HCT116 (cell line): ENCODE data around the gene PAX5. TPM values are rescaled to one million over a fixed set of nuclear protein-coding genes. Genes with fewer than 3 reads are reported as not detected.

ENCODE experiments used
- ATAC-seq: fragments of 200-7000 bp; cut with Tn5 transposase; 2 replicates; pipeline ENCODE4 v1.9.1; 2020; ENCODE audit warnings: mild to moderate bottlenecking, moderate library complexity
- BruUV-seq: library from RNA; stranded (reverse); fragments of 400-500 nt; replicated peaks from 2 replicates; lab custom pipeline; 2021; lab: Mats Ljungman, UMichigan
- CTCF ChIA-PET: fragments of 300-600 bp; sonication (Branson Sonifier 250); formaldehyde crosslinking; loops from one replicate; lab custom pipeline; 2021; ENCODE audit warnings: antibody characterized with exemption; lab: Charles Lee
- POLR2A ChIA-PET: fragments of 300-600, 350-600 bp; sonication (Branson Sonifier 250); formaldehyde crosslinking; loops from one replicate; lab custom pipeline; 2021; ENCODE audit warnings: antibody characterized with exemption; lab: Charles Lee
- RAD21 ChIA-PET, 2 experiments: fragments of 300-600 bp; sonication (Branson Sonifier 250); formaldehyde crosslinking; loops; one replicate each; lab custom pipeline; 2023; ENCODE audit warnings: low total read pairs in 2 of 2; ENCODE audit not compliant: uncharacterized antibody in 2 of 2, unreplicated experiment in 2 of 2, low non-redundant PET in 1 of 2; lab: Charles Lee
- DNase-seq: peaks from one replicate; pipeline ENCODE4 v3.0.0-alpha.2; 2010; ENCODE audit warnings: low read depth, low spot score
- H2AFZ ChIP-seq: fragments of 200-600 bp; shearing (Covaris generic), sonication (generic); 2 replicates; pipeline ENCODE4 v1.6.1; 2017; ENCODE audit warnings: low read depth, mixed run types, mixed read lengths, antibody characterized with exemption, low read length; ENCODE audit not compliant: poor library complexity, severe bottlenecking
- H3K27ac ChIP-seq: 2 replicates; pipeline ENCODE4 v1.5.1; 2012; ENCODE audit warnings: low read depth, low read length
- H3K27me3 ChIP-seq: fragments of 200-600 bp; sonication (generic); 2 replicates; pipeline ENCODE4 v1.6.1; 2016; ENCODE audit warnings: mixed run types, low read length, mixed read lengths; ENCODE audit not compliant: insufficient read depth
- H3K36me3 ChIP-seq, 2 experiments: fragments of 200-500 bp in 1 of 2; fragments of 200-600 bp in 1 of 2; sonication (Bioruptor generic) in 1 of 2; sonication (generic) in 1 of 2; 2 replicates each; pipeline versions ENCODE4 v1.5.1 to v1.6.1; 2014 to 2016; ENCODE audit warnings: low read length in 2 of 2, inconsistent platforms in 1 of 2, mixed read lengths in 1 of 2, mixed run types in 1 of 2; ENCODE audit not compliant: insufficient read depth in 2 of 2, control insufficient read depth in 1 of 2
- H3K4me1 ChIP-seq, 2 experiments: fragments of 200-600 bp in 1 of 2; sonication (generic) in 1 of 2; 2 replicates each; pipeline versions ENCODE4 v1.5.1 to v1.6.1; 2012 to 2017; ENCODE audit warnings: low read length in 2 of 2, inconsistent platforms in 1 of 2, mild to moderate bottlenecking in 1 of 2, mixed read lengths in 1 of 2, mixed run types in 1 of 2, moderate library complexity in 1 of 2; ENCODE audit not compliant: insufficient read depth in 2 of 2, control insufficient read depth in 1 of 2
- H3K4me2 ChIP-seq: fragments of 200-600 bp; sonication (generic); 2 replicates; pipeline ENCODE4 v1.6.1; 2017; ENCODE audit warnings: mixed run types, low read length, mixed read lengths
- H3K4me3 ChIP-seq, 2 experiments: fragments of 200-600 bp in 1 of 2; sonication (generic) in 1 of 2; replicated peaks in 1 of 2; 2 replicates each; pipeline ENCODE4 v1.5.1; 2011 to 2016; ENCODE audit warnings: low read length in 2 of 2, control low read depth in 1 of 2, low read depth in 1 of 2, mild to moderate bottlenecking in 1 of 2, mixed read lengths in 1 of 2, mixed run types in 1 of 2
- H3K79me2 ChIP-seq: fragments of 200-600 bp; sonication (generic); 2 replicates; pipeline ENCODE4 v1.6.1; 2017; ENCODE audit warnings: mild to moderate bottlenecking, mixed run types, low read length, moderate library complexity, mixed read lengths; ENCODE audit not compliant: insufficient read depth
- H3K9ac ChIP-seq: fragments of 200-600 bp; sonication (generic); 2 replicates; pipeline ENCODE4 v1.6.1; 2016; ENCODE audit warnings: low read length, mixed read lengths
- H3K9me2 ChIP-seq: fragments of 200-600 bp; sonication (generic), shearing (Covaris generic); 2 replicates; pipeline ENCODE4 v1.6.1; 2017; ENCODE audit warnings: mixed run types, mild to moderate bottlenecking, moderate library complexity; ENCODE audit not compliant: insufficient read depth
- H3K9me3 ChIP-seq, 2 experiments: fragments of 200-500 bp in 1 of 2; fragments of 200-600 bp in 1 of 2; sonication (Bioruptor generic) in 1 of 2; sonication (generic) in 1 of 2; 2 replicates each; pipeline ENCODE4 v1.6.1; 2014 to 2017; ENCODE audit warnings: low read length in 2 of 2, mixed read lengths in 2 of 2, inconsistent platforms in 1 of 2, low read depth in 1 of 2, mild to moderate bottlenecking in 1 of 2, mixed run types in 1 of 2, moderate library complexity in 1 of 2; ENCODE audit not compliant: control insufficient read depth in 1 of 2, insufficient read depth in 1 of 2
- H4K20me1 ChIP-seq: fragments of 200-600 bp; sonication (generic), shearing (Covaris generic); 2 replicates; pipeline ENCODE4 v1.6.1; 2017; ENCODE audit warnings: mixed run types, mild to moderate bottlenecking, moderate library complexity; ENCODE audit not compliant: insufficient read depth
- ATF3 ChIP-seq: IDR thresholded peaks from 2 replicates; pipeline ENCODE4 v1.6.1; 2012
- CEBPB ChIP-seq: IDR thresholded peaks from 2 replicates; pipeline ENCODE4 v1.6.1; 2012; ENCODE audit warnings: low read depth
- CTCF ChIP-seq, 3 experiments: fragments of 200-600 bp in 1 of 3; sonication (generic) in 1 of 3; IDR thresholded peaks in 2 of 3; conservative IDR thresholded peaks in 1 of 3; 2 replicates each; pipeline ENCODE4 v1.5.1; 2012 to 2017; ENCODE audit warnings: low read depth in 2 of 3, low read length in 2 of 3, antibody characterized with exemption in 1 of 3, borderline replicate concordance in 1 of 3, control low read depth in 1 of 3, mild to moderate bottlenecking in 1 of 3, mixed read lengths in 1 of 3, mixed run types in 1 of 3, moderate library complexity in 1 of 3; ENCODE audit not compliant: insufficient read depth in 1 of 3
- RAD21 ChIP-seq: IDR thresholded peaks from 2 replicates; pipeline ENCODE4 v1.6.1; 2012; ENCODE audit warnings: low read depth, mild to moderate bottlenecking
- intact Hi-C: fragments of 100-400 bp; cut with micrococcal nuclease; formaldehyde crosslinking; loops from 2 replicates; pipeline ENCODE4 v1.10.0; 2022
- total RNA-seq: library from RNA; stranded (reverse); gene quantifications from one replicate; pipeline ENCODE4 v1.2.1, GENCODE V29; 2021; ENCODE audit not compliant: unreplicated experiment

Gene PAX5
- total RNA-seq, 1 experiment from 2014 or later, result 0.17 TPM

- BruUV-seq, result no TSS peak
- Histone ChIP-seq H3K4me3 (no peak overlapping the region), H3K36me3 (no peaks in the 10 kb centered on the region), H2AFZ (no peak overlapping the region), H4K20me1 (no peaks in the 10 kb centered on the region), H3K9me3 (no peaks in the 10 kb centered on the region), H3K4me2 (no peak overlapping the region), H3K9ac (no peak overlapping the region), H3K27me3 (peaks cover 93% of the 10 kb centered on the region), H3K79me2 (no peaks in the 10 kb centered on the region), H3K27ac (no peak overlapping the region), H3K9me2 (no peaks in the 10 kb centered on the region), H3K4me1 (peaks cover 0 to 6% of the 10 kb centered on the region in 2 experiments; a peak in 1 of 4 replicates)
- TF ChIP-seq ATF3 (no peak), CTCF (IDR thresholded peaks at IDR 0.05 in 2 of 3, conservative IDR thresholded peaks at IDR 0.05 in 1 of 3; ENCODE audit: borderline replicate concordance in 1 of 3, insufficient read depth in 1 of 3, low read depth in 2 of 3, low read length in 2 of 3) (peak in 2 of 3 experiments; percentile 34 to 48; a peak in 3 of 6 replicates), RAD21 (peak; percentile 23), CEBPB (no peak)
- intact Hi-C loops, result no loop called here
- DNase-seq, result no peak
- ATAC-seq, result peak; percentile 71
- ChIA-PET CTCF (no interaction called here), RAD21 (no interaction called here), POLR2A (no interaction called here)
Observed at GRCh38 chr9:36905101-36906066, 128.7 kb downstream of the PAX5 start.
